ENCODE measurements around the gene DNAJC3.
"Not testable (repeated sequence)": the region's sequence is repeated elsewhere in the genome, so short reads cannot be mapped to it uniquely, and the experiment has no call there.

Gene DNAJC3

DNA sequence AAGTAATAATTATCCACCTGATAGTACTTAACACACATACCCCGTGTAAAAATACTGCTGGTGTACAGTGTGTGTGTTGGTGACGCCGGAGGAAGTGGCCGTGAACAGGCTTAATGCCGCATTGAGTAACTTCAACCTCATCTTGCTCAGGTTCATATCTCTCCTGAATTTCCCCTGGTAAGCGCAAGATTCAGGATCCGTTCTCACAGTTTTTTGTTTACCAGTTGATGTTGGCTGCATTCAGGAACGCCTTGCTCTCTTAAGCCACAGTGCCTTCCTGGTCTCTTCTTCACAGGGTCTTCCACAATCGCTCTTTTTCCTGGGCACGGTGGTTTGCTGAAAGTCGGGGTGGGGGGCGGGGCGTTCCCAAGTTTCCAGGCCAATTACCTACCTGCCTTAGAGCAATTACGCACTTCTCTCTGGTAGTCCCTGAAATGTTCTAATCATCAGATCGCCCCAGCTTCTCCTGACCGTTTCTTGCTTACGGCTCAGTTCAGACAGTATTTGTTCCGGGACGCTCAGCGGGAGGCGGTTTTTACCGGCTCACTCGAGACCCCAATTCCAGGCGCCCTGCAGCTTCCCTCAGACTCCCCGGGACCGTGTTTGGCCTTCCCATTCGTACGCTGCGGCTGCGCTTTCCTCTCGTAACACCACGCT is 706 bp upstream of the DNAJC3 start:
- no peak for DNase-seq (ENCODE audit: low spot score)
- TF ChIP-seq, protein P1, sequence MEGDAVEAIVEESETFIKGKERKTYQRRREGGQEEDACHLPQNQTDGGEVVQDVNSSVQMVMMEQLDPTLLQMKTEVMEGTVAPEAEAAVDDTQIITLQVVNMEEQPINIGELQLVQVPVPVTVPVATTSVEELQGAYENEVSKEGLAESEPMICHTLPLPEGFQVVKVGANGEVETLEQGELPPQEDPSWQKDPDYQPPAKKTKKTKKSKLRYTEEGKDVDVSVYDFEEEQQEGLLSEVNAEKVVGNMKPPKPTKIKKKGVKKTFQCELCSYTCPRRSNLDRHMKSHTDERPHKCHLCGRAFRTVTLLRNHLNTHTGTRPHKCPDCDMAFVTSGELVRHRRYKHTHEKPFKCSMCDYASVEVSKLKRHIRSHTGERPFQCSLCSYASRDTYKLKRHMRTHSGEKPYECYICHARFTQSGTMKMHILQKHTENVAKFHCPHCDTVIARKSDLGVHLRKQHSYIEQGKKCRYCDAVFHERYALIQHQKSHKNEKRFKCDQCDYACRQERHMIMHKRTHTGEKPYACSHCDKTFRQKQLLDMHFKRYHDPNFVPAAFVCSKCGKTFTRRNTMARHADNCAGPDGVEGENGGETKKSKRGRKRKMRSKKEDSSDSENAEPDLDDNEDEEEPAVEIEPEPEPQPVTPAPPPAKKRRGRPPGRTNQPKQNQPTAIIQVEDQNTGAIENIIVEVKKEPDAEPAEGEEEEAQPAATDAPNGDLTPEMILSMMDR (IDR thresholded peaks at IDR 0.05; ENCODE audit: extremely low read depth, missing control alignments) = no peak

DNA sequence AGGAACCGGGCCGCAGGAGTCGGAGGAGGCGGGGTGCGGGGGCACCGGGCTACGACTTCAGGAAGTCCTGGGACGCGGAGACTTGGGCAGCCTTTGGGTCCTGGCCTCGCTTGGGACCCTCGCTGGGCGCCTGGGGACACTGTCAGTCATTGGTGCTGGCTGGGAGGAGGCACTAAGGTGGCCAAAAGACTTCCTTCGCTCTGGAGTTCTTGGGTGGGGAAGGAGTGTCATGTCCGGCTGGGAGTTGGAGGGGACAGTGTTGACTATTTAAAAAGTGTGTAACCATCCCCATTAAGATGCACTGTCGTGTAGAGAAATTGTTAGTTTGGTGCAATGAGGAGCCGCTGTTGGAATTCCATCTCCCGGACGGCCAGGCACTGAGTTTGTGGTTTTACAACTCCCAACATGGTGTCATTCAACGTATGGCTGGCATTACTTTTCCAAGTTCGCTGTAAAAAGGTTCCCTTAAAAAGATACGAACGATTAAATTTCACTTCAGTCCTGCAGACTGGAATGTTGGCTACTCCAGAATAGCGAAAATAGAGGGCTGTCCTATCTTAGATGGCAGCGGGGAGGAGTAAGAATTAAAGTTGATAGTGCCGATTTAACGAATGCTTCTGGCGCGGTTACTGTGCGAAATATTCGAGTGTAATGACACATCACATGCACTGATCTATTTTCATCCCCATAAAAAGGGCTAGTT is 776 bp downstream of the DNAJC3 start:
- DNase-seq (ENCODE audit: low spot score) = no peak
- TF ChIP-seq, protein P1 (IDR thresholded peaks at IDR 0.05; ENCODE audit: extremely low read depth, missing control alignments) = no peak

DNA sequence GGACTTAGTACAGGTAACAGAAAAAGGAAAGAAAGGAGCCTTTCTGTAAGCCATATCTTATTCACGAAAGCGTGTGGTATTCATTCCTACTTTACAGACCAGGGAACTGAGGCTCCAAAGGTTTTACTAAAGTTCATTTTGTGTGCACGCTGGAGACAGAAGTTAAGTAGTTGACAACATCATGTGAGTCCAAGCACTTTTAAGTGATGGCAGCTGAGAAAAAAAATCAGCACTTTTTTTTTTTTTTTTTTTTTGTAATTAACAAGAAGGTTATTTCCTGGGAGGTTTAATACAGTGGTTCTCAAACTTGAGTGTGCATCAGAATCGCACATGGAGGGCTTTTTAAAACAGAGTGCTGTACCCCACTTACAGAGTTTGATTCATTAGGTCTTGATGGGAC is 2.0 kb downstream of the DNAJC3 start:
- TF ChIP-seq, protein P1 (IDR thresholded peaks at IDR 0.05; ENCODE audit: extremely low read depth, missing control alignments) = no peak
- DNase-seq (ENCODE audit: low spot score) = no peak

DNA sequence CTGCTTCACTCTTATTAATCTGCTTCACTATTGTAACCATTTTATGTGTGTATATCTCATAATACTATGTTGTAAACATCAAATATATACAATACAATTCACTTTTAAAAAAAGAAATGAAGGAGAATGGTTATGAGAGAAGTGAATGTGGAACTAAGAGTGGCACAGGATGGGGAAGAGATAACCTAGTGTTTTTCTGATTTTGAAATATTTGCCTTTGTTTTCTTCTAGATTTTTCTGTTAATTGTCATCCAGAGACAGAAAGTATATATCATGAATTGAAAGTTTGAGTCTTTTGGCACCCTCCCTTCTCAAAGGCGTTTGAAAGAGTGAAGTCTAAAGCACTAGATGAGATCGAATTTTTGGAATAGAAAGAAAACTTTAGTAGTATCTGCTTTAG is 2.8 kb downstream of the DNAJC3 start:
- DNase-seq (ENCODE audit: low spot score) = no peak
- TF ChIP-seq, protein P1 (IDR thresholded peaks at IDR 0.05; ENCODE audit: extremely low read depth, missing control alignments) = no peak

DNA sequence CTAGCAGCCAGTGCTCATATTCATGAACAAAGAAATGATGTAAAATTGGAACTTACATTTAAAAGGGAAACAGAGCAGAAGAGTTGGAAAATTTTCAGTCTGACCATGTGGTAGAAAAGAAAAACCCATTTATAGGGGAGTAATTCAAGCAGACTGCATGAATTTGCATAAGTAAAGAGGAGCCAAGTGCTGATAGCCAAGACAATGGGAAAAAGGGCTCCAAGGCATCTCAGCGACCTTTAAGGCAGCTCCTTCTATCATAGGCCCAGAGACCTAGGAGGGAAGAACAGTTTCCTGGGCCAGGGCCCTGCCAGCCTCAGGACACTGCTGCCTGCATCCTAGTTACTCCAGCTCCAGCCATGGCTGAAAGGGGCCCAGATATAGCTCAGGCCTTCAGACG is 7.5 kb downstream of the DNAJC3 start:
- no peak for DNase-seq (ENCODE audit: low spot score)
- TF ChIP-seq, protein P1 (IDR thresholded peaks at IDR 0.05; ENCODE audit: extremely low read depth, missing control alignments) = no peak

DNA sequence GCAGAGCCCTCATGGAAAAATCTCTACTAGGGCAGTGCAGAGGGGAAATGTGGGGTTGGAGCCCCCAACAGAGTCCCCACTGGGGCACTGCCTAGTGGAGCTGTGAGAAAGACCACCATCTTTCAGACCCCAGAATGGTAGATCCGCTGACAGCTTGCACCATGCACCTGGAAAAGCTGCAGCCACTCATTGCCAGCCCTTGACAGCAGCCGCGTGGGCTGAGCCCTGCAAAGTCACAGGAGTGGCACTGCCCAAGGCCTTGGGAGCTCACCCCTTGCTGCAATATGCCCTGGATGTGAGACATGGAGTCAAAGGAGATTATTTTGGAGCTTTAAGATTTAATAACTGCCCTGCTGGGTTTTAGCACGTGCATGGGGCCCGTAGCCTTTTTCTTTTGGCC is 8.0 kb downstream of the DNAJC3 start:
- not testable (repeated sequence) for DNase-seq (ENCODE audit: low spot score)

DNA sequence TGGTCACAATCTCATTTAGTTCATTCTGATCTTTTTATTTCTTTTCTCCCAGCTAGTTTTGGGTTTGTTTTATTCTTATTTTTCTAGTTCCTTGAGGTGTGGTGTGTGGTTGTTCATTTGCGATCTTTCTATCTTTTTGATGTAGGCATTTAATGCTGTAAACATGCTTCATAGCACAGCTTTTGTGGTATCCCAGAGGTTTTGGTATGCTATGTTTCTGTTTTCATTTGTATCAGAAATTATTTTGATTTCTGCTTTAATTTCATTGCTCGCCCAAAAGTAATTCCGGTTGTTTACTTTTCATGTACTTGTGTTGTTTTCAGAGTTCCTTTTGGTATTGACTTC is 12.6 kb downstream of the DNAJC3 start:
- no peak for DNase-seq (ENCODE audit: low spot score)
- TF ChIP-seq, protein P1 (IDR thresholded peaks at IDR 0.05; ENCODE audit: extremely low read depth, missing control alignments) = no peak

DNA sequence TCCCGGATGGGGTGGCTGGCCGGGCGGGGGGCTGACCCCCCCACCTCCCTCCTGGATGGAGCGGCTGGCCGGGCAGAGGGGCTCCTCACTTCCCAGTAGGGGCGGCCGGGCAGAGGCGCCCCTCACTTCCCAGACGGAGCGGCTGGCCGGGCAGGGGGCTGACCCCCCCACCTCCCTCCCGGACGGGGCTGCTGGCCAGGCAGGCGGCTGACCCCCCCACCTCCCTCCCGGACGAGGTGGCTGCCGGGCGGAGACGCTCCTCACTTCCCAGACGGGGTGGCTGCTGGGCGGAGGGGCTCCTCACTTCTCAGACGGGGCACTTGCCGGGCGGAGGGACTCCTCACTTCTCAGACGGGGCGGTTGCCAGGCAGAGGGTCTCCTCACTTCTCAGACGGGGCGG is 14.0 kb downstream of the DNAJC3 start:
- DNase-seq (ENCODE audit: low spot score) = not testable (repeated sequence)

Data from GM20000 (cell line).